ENCODE results near the gene CNNM4. TPM values are rescaled to one million over a fixed set of nuclear protein-coding genes. Genes with fewer than 3 reads are reported as not detected.
"Not testable (repeated sequence)": the region's sequence is repeated elsewhere in the genome, so short reads cannot be mapped to it uniquely, and the experiment has no call there.

CNNM4 gene
- total RNA-seq, 1 experiment from 2014 or later, result 5.3 TPM

GRCh38 chr2:96792772-96793749 lies 32.4 kb downstream of the CNNM4 start:
- DNase-seq (ENCODE audit: low read depth), result no peak

- no peak for DNase-seq (ENCODE audit: low read depth)
These were observed 34.4 kb downstream of the CNNM4 start for GRCh38 chr2:96795076-96795475.

DNA sequence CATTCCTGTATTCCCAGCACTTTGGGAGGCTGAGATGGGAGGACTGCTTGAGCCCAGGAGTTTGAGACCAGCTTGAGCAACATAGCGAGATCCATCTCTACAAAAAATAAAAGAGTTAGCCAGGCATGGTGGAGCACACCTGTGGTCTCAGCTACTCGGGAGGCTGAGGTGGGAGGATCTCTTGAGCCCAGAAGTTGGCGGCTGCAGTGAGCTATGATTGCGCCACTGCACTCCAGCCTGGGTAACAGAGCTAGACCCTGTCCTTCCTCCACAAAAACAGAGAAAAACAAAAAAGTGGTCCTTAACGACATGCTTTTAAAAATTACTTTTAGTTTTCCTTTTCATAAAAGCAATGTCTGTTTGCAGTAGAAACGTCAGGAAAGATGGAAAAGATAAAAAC lies 35.8 kb downstream of the CNNM4 start:
- DNase-seq (ENCODE audit: low read depth), result not testable (repeated sequence)

DNA sequence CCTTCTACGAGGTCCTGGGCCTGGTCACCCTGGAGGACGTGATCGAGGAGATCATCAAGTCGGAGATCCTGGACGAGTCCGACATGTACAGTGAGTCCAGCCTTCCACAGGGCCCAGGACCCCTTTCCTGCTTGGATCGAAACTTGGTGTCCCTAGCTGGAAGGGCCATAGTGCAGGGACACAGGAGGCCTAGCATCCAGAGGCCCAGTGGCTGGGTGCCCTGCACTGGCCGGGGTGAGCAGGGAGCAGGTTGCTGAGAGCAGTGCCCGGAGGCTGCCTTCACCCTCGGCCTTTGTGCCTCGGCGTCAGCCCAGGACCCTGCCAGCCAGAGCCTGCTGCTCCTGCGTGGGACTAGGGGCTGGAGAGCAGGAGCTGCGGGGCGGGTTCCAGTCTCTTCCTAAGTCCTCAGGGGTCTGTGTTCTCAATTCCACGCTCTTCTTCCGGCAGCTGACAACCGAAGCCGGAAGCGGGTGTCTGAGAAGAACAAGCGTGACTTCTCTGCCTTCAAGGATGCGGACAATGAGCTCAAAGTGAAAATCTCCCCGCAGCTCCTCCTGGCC lies 36.4 kb downstream of the CNNM4 start:
- no peak for DNase-seq (ENCODE audit: low read depth)

DNA sequence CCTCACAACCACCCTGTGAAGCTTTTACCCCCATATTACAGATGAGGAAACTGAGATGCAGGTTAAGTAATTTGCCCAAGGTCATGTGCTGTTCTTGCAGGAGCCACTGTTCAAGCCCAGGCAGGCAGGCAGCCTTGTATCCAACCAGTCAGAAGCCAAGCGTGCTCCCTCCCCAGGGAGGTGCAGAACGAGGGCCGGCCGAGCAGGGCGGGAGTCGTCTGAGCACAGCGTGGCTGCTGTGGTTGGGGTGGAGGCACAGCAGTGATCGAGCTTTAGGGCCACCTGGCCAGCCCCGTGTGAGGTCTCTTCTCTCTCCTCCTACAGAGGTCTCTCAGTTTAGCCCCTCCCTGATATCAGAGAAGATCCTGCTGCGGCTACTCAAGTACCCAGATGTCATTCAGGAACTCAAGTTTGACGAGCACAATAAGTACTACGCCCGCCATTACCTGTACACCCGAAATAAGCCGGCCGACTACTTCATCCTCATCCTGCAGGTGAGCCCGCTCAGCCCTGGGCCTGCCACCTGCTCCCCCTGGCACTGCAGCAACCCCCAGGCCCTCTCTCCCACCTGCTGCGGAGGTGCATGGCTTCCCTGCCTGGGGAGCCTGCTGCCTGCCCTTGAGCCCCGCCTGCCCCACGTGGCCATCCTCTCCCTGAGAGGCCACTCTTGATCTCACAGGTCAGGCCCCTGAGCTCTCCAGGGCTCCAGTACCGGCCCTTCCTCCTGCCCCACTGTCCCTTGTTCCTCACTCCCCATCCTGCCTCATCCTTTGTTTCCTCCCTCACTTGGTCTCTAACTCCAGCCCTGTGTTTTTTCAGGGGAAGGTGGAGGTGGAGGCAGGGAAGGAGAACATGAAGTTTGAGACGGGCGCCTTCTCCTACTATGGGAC lies 38.3 kb downstream of the CNNM4 start:
- DNase-seq (ENCODE audit: low read depth), result no peak

- no peak for DNase-seq (ENCODE audit: low read depth)
These were observed 38.9 kb downstream of the CNNM4 start for GRCh38 chr2:96799623-96799935.

- DNase-seq (ENCODE audit: low read depth), result no peak
These were observed 39.6 kb downstream of the CNNM4 start for GRCh38 chr2:96800061-96801004.

DNA sequence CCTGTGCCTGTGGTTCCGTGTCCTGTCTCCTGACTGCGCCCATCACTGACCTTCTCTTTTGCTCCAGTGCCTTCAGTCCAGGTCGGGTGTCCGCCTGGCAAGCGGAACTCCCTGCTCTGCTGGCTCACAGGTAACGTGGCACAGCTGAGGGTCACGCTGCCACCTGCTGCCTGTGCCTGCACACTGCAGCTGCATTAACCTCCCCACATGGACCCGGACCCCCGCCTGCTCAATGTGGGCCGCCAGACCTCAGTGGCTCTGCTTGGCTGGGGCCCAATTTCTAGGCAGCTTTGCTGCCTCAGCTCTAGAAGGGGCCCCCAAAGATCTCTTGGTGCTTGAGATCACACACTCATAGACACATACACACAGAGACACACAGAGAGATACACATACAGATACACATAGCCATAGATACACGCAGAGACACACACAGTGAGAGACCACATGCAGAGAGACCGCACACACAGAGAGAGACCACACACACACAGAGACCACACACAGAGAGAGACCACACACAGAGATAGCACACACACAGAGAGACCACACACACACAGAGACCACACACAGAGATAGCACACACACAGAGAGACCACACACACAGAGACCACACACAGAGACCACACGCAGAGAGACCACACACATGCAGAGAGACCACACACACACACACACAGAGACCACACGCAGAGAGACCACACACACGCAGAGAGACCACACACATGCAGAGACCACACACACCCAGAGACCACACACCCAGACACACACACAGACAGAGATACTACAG lies 40.5 kb downstream of the CNNM4 start:
- DNase-seq (ENCODE audit: low read depth), result peak; percentile 36

- DNase-seq (ENCODE audit: low read depth), result no peak
These were observed 41.3 kb downstream of the CNNM4 start for GRCh38 chr2:96801786-96802595.

DNA sequence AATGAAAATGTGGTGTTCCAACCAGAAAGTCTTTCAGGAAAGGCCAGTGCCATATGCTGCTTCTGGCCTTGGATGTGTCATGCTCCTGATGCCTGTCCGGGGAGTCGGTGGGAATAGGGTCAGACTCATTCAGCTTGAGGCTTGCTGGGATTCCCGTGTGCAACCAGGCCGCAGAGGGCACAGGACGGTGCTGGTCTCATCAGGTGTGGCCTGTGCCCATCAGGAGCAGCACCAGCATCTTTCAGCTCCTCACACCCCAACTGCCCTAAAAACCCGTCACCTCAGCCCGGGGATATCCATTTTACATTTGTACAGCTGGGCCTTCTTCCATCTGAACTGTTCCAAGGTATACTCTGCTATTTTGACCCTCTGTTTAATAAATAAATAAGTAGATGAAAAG lies 42.0 kb downstream of the CNNM4 start:
- no peak for DNase-seq (ENCODE audit: low read depth)

DNA sequence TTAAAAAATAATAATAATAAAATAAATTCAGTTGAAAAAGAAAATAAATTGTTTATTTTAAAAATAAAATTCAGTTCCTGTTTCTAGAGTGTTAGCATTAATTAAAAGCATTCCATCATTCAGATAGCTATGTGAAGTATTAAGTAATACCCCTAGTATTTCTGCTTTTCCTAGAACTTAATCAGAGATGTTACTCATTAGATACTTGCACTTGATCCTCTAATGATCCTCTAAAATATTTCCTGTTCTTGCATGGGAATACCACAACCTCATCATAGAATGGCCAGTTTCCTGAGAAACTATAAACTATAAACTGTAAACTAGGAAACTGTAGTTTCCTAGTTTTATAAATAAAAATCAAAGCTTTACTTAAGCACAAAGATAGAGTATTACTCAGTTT lies 44.3 kb downstream of the CNNM4 start:
- DNase-seq (ENCODE audit: low read depth), result no peak

DNA sequence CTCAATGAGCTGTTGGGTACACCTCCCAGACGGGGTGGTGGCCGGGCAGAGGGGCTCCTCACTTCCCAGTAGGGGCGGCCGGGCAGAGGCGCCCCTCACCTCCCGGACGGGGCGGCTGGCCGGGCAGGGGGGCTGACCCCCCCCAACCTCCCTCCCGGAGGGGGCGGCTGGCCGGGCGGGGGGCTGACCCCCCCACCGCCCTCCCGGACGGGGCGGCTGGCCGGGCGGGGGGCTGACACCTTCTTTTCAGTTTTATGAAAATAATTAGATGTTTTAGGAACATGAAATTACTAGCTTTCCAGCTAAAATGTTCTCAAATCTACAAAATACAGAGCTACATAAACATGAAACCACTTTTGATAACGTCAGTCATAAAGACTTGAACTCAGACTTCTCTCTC lies 45.2 kb downstream of the CNNM4 start:
- DNase-seq (ENCODE audit: low read depth), result not testable (repeated sequence)

DNA sequence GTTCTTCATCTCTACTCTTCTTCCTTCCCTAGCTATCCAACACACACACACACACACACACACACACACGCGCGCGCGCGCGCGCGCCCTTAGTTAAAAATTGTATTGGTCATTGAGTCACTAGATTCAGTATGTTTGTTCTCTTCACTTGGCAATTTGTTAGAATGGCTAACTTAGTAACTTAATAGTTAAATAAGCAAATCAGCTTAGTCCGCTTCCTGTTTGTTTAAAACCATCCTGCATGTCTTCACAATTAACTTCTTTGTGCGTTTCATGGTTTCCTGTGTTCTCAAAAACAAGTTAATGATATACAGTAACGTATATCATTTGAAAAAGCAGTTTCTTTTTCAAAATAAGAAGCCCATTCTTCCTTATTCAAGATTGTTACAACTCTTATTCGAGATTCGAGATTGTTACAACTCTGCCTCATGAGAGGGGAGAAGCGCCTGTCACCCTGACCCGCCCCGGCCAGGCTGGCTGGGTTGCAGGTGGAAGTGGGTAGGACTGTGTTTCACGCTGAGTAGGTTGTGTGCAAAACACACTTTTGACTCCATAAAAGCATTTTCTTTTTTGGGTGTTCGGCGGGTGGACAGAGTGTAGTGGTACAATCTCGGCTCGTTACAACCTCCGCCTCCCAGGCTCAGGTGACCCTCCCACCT lies 45.9 kb downstream of the CNNM4 start:
- DNase-seq (ENCODE audit: low read depth), result peak; percentile 44

DNA sequence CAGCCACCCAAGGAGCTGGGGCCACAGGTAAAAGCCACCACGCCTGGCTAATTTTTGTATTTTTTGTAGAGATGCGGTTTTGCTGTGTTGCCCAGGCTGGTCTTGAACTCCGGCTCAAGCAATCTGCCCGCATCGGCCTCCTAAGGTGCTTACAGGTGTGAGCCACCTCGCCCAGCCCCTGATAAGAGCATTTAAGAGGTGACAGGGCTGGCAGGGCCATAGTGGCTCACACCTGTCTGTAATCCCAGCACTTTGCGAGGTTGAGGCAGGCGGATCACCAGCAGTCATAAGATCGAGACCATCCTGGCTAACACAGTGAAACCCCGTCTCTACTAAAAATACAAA lies 46.4 kb downstream of the CNNM4 start:
- DNase-seq (ENCODE audit: low read depth), result no peak

GRCh38 chr2:96808176-96808837 lies 47.6 kb downstream of the CNNM4 start:
- DNase-seq (ENCODE audit: low read depth), result no peak

DNA sequence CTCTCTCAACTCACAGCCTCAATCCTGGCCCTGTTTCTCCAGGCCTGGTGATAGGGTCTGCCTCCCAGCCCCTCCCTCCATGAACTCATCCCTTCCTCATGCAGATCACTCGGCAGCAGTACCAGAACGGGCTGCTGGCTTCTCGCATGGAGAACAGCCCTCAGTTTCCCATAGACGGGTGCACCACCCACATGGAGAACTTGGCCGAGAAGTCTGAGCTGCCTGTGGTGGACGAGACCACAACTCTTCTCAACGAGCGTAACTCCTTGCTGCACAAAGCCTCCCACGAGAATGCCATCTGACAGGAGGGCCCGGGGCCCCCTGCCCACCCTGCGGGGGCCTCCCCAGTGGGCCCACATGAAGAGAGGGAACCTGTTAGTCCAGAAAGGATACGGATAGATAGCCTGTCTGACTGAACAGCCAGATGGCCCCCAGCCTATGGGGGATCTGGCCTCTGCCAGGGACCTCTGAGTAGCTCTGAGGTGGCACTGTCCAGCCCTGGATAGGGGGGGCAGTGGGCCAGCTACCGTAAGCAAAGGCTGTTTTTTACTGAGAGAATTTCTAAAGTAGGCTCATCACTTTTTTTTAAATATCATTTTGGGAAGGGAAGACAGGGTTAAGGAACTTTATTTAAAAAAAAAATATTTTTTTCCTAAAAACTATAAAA lies 48.6 kb downstream of the CNNM4 start:
- no peak for DNase-seq (ENCODE audit: low read depth)

- no peak for DNase-seq (ENCODE audit: low read depth)
These were observed 49.5 kb downstream of the CNNM4 start for GRCh38 chr2:96809951-96810782.

Measured in RPMI7951 (cell line).